Neural progenitor cell (in vitro differentiated cells): ENCODE results near the gene TMEM256. TPM values are rescaled to one million over a fixed set of nuclear protein-coding genes. Genes with fewer than 3 reads are reported as not detected.

Experiments
- DNase-seq: peaks from one replicate; pipeline ENCODE4 v3.0.0-alpha.2; 2016; ENCODE audit warnings: low spot score
- H2AFZ ChIP-seq: fragments of 200-600 bp; sonication (generic); replicated peaks from 2 replicates; pipeline ENCODE4 v1.6.1; 2016; ENCODE audit warnings: antibody characterized with exemption
- H3F3A ChIP-seq: fragments of 200-600 bp; sonication (generic); 2 replicates; pipeline ENCODE4 v1.6.1; 2016; ENCODE audit warnings: antibody characterized with exemption, low read depth
- H3K27ac ChIP-seq: fragments of 200-600 bp; sonication (generic); 2 replicates; pipeline ENCODE4 v1.5.1; 2016; ENCODE audit warnings: mild to moderate bottlenecking
- H3K27me3 ChIP-seq: fragments of 200-600 bp; sonication (generic); 2 replicates; pipeline ENCODE4 v1.6.1; 2016; ENCODE audit warnings: mild to moderate bottlenecking, moderate library complexity
- H3K36me3 ChIP-seq: fragments of 200-600 bp; sonication (generic); 2 replicates; pipeline ENCODE4 v1.5.1; 2016
- H3K4me1 ChIP-seq: fragments of 200-600 bp; sonication (generic); 2 replicates; pipeline ENCODE4 v1.6.1; 2016; ENCODE audit warnings: mixed run types
- H3K4me2 ChIP-seq: fragments of 200-600 bp; sonication (generic); 2 replicates; pipeline ENCODE4 v1.6.1; 2016
- H3K4me3 ChIP-seq: fragments of 200-600 bp; sonication (generic); 2 replicates; pipeline ENCODE4 v1.5.1; 2016
- H3K79me2 ChIP-seq: fragments of 200-600 bp; sonication (generic); 2 replicates; pipeline ENCODE4 v1.6.1; 2016; ENCODE audit warnings: low read depth
- H3K9ac ChIP-seq: fragments of 200-600 bp; sonication (generic); 2 replicates; pipeline ENCODE4 v1.6.1; 2016
- H3K9me3 ChIP-seq: fragments of 200-600 bp; sonication (generic); 2 replicates; pipeline ENCODE4 v1.5.1; 2016; ENCODE audit warnings: low read depth
- H4K20me1 ChIP-seq: fragments of 200-600 bp; sonication (generic); 2 replicates; pipeline ENCODE4 v1.6.1; 2016; ENCODE audit warnings: low read depth
- H3K27ac Mint-ChIP-seq: 3 replicates; pipeline ENCODE4 v1.8.0; 2021; ENCODE audit warnings: mixed read lengths
- H3K27me3 Mint-ChIP-seq: 2 replicates; pipeline ENCODE4 v1.8.0; 2022; ENCODE audit warnings: low read depth, mild to moderate bottlenecking, inconsistent platforms, moderate library complexity, mixed read lengths; ENCODE audit not compliant: insufficient read depth
- H3K36me3 Mint-ChIP-seq: 3 replicates; pipeline ENCODE4 v1.8.0; 2021; ENCODE audit warnings: mixed read lengths
- H3K4me1 Mint-ChIP-seq: 3 replicates; pipeline ENCODE4 v1.8.0; 2021; ENCODE audit warnings: mixed read lengths
- H3K4me3 Mint-ChIP-seq: 3 replicates; pipeline ENCODE4 v1.8.0; 2021; ENCODE audit warnings: mild to moderate bottlenecking, moderate library complexity, mixed read lengths
- H3K9me3 Mint-ChIP-seq: 3 replicates; pipeline ENCODE4 v1.8.0; 2020; ENCODE audit warnings: mixed read lengths
- EZH2 ChIP-seq: fragments of 200-600 bp; sonication (generic); IDR thresholded peaks from 2 replicates; pipeline ENCODE4 v1.6.1; 2017; ENCODE audit warnings: antibody characterized with exemption, mild to moderate bottlenecking, moderate library complexity
- EZH2phosphoT487 ChIP-seq: fragments of 200-600 bp; sonication (generic); IDR thresholded peaks from 2 replicates; pipeline ENCODE4 v1.6.1; 2017; ENCODE audit warnings: antibody characterized with exemption
- total RNA-seq: library from RNA; depleted of rRNA; stranded (reverse); fragments of >200 nt; gene quantifications from 2 replicates; pipeline ENCODE4 v1.2.3, GENCODE V29; 2015; ENCODE audit warnings: low replicate concordance
- TF ChIP-seq, protein P1 (sequence below): fragments of 200-600 bp; sonication (generic); IDR thresholded peaks from 2 replicates; pipeline ENCODE4 v1.5.1; 2017; ENCODE audit warnings: antibody characterized with exemption, mild to moderate bottlenecking

Gene TMEM256
- total RNA-seq, 1 donor from 2014 or later, result 72.0 TPM

DNA sequence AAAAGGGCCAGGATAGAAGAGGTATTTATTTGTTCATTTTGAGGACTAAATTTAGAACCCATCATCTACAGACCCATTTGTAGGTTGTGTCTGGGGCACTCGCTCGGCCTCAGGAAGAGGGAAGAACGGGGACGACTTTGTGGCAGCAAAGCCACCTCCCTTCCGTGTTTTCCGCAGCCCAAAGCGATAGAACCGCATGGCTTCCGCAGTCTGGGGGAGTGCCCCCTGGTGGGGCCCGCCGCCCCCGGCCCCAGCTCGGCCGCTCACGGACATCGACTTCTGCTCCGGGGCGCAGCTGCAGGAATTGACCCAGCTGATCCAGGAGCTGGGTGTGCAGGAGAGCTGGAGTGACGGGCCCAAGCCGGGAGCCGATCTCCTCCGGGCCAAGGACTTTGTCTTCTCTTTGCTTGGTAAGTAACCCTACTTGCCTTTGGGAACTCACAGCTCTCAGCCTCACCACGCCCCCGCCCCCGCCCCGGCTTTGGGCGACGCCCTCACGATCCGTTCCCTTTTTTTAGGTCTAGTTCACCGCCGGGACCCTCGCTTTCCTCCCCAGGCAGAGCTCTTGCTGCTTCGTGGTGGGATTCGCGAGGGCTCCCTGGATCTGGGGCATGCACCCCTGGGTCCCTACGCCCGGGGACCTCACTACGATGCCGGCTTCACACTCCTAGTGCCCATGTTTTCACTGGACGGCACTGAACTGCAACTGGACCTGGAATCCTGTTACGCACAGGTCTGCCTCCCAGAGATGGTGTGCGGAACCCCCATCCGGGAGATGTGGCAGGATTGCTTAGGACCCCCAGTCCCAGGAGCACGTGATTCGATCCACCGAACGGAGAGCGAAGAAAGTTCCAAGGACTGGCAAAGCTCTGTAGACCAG lies 32.0 kb upstream of the TMEM256 start:
- Histone ChIP-seq H3K27ac (no peak overlapping the region), H3K4me2 (peak overlapping the region; percentile 93), H3K36me3 (no peaks in the 10 kb centered on the region), H3F3A (peaks cover 36% of the 10 kb centered on the region), H3K79me2 (no peaks in the 10 kb centered on the region), H3K9me3 (no peaks in the 10 kb centered on the region), H3K4me3 (peak overlapping the region; percentile 74), H4K20me1 (no peaks in the 10 kb centered on the region), H2AFZ (peak overlapping the region; percentile 21), H3K27me3 (peaks cover 50% of the 10 kb centered on the region), H3K4me1 (peaks cover 20% of the 10 kb centered on the region), H3K9ac (no peak overlapping the region)
- DNase-seq, result peak; percentile 63
- Mint-ChIP-seq H3K36me3 (no peaks in the 10 kb centered on the region), H3K27ac (no peak overlapping the region), H3K9me3 (no peaks in the 10 kb centered on the region), H3K4me3 (peak overlapping the region; percentile 90), H3K27me3 (peaks cover 38% of the 10 kb centered on the region), H3K4me1 (peaks cover 31% of the 10 kb centered on the region)
- TF ChIP-seq EZH2 (peak; percentile 58), EZH2phosphoT487 (peak; percentile 34)
- TF ChIP-seq, protein P1, sequence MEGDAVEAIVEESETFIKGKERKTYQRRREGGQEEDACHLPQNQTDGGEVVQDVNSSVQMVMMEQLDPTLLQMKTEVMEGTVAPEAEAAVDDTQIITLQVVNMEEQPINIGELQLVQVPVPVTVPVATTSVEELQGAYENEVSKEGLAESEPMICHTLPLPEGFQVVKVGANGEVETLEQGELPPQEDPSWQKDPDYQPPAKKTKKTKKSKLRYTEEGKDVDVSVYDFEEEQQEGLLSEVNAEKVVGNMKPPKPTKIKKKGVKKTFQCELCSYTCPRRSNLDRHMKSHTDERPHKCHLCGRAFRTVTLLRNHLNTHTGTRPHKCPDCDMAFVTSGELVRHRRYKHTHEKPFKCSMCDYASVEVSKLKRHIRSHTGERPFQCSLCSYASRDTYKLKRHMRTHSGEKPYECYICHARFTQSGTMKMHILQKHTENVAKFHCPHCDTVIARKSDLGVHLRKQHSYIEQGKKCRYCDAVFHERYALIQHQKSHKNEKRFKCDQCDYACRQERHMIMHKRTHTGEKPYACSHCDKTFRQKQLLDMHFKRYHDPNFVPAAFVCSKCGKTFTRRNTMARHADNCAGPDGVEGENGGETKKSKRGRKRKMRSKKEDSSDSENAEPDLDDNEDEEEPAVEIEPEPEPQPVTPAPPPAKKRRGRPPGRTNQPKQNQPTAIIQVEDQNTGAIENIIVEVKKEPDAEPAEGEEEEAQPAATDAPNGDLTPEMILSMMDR, result no peak

DNA sequence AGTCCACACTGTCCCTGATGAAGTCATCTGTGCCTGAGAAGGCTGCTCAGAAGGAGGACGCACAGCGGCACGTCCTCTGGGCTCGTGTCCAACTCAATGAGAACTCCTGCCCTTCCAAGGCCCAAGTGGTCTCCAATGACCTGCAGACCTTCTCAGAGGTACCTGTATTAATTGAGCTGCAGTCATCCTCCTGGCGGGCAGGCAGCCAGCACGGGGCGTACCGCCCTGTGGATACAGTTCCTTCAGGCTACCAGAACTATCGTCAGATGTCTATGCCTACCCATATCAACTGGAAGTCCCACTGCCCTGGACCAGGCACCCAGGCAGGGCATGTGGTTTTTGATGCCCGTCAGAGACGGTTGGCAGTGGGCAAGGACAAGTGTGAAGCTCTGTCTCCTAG lies 28.4 kb upstream of the TMEM256 start:
- Mint-ChIP-seq H3K4me1 (peaks cover 13% of the 10 kb centered on the region), H3K27ac (no peak overlapping the region), H3K36me3 (no peaks in the 10 kb centered on the region), H3K9me3 (no peaks in the 10 kb centered on the region), H3K27me3 (peaks cover 18% of the 10 kb centered on the region), H3K4me3 (peak overlapping the region; percentile 55)
- peaks cover 20% of the 10 kb centered on the region for H3K27me3 ChIP-seq
- H4K20me1 ChIP-seq, result no peaks in the 10 kb centered on the region
- H3K4me1 ChIP-seq, result peaks cover 2% of the 10 kb centered on the region
- no peak overlapping the region for H3K27ac ChIP-seq
- TF ChIP-seq EZH2 (no peak), EZH2phosphoT487 (no peak)
- TF ChIP-seq, protein P1, result no peak
- no peak overlapping the region for H2AFZ ChIP-seq
- no peak overlapping the region for H3K4me2 ChIP-seq
- no peaks in the 10 kb centered on the region for H3K79me2 ChIP-seq
- H3K9ac ChIP-seq, result no peak overlapping the region
- no peak overlapping the region for H3K4me3 ChIP-seq
- H3K9me3 ChIP-seq, result no peaks in the 10 kb centered on the region
- H3F3A ChIP-seq, result peaks cover 19% of the 10 kb centered on the region
- H3K36me3 ChIP-seq, result no peaks in the 10 kb centered on the region
- DNase-seq, result no peak

DNA sequence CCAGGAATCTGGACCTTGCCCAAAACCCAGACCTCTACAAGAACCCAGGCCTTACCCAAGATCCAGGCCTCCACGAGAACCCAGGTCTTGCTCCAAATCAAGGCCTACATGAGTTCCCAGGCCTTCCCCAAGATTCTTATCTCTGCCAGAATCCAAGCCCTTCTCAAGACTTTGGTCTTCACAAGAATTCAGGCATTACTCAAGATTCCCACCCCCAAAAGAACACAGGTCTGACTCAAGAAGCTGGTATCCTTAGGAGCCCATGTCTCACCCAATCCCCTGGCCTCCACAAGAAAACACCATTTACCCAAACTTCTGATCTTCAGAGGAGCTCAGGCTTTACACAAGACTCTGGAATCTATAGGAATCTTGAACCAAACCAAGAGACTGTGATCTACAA lies 27.3 kb upstream of the TMEM256 start:
- Histone ChIP-seq H3K27ac (no peak overlapping the region), H3K9ac (no peak overlapping the region), H3K36me3 (no peaks in the 10 kb centered on the region), H3K27me3 (peaks cover 10% of the 10 kb centered on the region), H3F3A (peaks cover 10% of the 10 kb centered on the region), H3K4me2 (no peak overlapping the region), H4K20me1 (no peaks in the 10 kb centered on the region), H3K9me3 (no peaks in the 10 kb centered on the region), H2AFZ (no peak overlapping the region), H3K4me1 (no peaks in the 10 kb centered on the region), H3K79me2 (no peaks in the 10 kb centered on the region), H3K4me3 (no peak overlapping the region)
- H3K36me3 Mint-ChIP-seq, result no peaks in the 10 kb centered on the region
- DNase-seq, result no peak
- H3K9me3 Mint-ChIP-seq, result no peaks in the 10 kb centered on the region
- peak overlapping the region; percentile 31 for H3K27ac Mint-ChIP-seq
- H3K4me1 Mint-ChIP-seq, result peaks cover 9% of the 10 kb centered on the region
- no peak overlapping the region for H3K4me3 Mint-ChIP-seq
- TF ChIP-seq, protein P1, result no peak
- TF ChIP-seq EZH2phosphoT487 (no peak), EZH2 (no peak)
- peaks cover 11% of the 10 kb centered on the region for H3K27me3 Mint-ChIP-seq
